Mesenchymal stem cell (in vitro differentiated cells and primary cell): Measurements from ENCODE around the gene ABCC2.
A peak's percentile ranks its signal among the peaks of the same experiment; 100 is the strongest.

Experiments
- DNase-seq: peaks from one replicate; pipeline ENCODE4 v3.0.0-alpha.2; 2013
- H2AFZ ChIP-seq: one replicate; pipeline ENCODE4 v1.6.1; 2013; ENCODE audit warnings: low read depth, mild to moderate bottlenecking, control low read depth, inconsistent platforms, low read length, moderate library complexity
- H2AK5ac ChIP-seq: 2 replicates; pipeline ENCODE4 v1.6.1; 2013; ENCODE audit warnings: low read length, moderate library complexity, mild to moderate bottlenecking, inconsistent platforms; ENCODE audit not compliant: severe bottlenecking
- H2BK120ac ChIP-seq: one replicate; pipeline ENCODE4 v1.6.1; 2013; ENCODE audit warnings: low read depth, mild to moderate bottlenecking, inconsistent platforms, low read length, moderate library complexity
- H2BK12ac ChIP-seq, 2 experiments: one replicate each; pipeline ENCODE4 v1.6.1; 2013; ENCODE audit warnings: inconsistent platforms in 2 of 2, low read length in 2 of 2, mild to moderate bottlenecking in 2 of 2, moderate library complexity in 2 of 2, control low read depth in 1 of 2
- H2BK15ac ChIP-seq: one replicate; pipeline ENCODE4 v1.6.1; 2013; ENCODE audit warnings: mild to moderate bottlenecking, low read depth, inconsistent platforms; ENCODE audit not compliant: poor library complexity, severe bottlenecking
- H2BK5ac ChIP-seq: 2 replicates; pipeline ENCODE4 v1.6.1; 2013; ENCODE audit warnings: low read depth, mild to moderate bottlenecking, low read length, control low read depth, inconsistent platforms; ENCODE audit not compliant: poor library complexity, severe bottlenecking
- H3K14ac ChIP-seq, 2 experiments: one replicate each; pipeline ENCODE4 v1.6.1; 2013; ENCODE audit warnings: inconsistent platforms in 2 of 2, low read length in 2 of 2, control low read depth in 1 of 2, mild to moderate bottlenecking in 1 of 2, moderate library complexity in 1 of 2
- H3K18ac ChIP-seq, 2 experiments: one replicate each; pipeline ENCODE4 v1.6.1; 2013; ENCODE audit warnings: inconsistent platforms in 2 of 2, low read length in 2 of 2, control low read depth in 1 of 2, low read depth in 1 of 2, mild to moderate bottlenecking in 1 of 2
- H3K23ac ChIP-seq, 2 experiments: one replicate each; pipeline ENCODE4 v1.6.1; 2013; ENCODE audit warnings: inconsistent platforms in 2 of 2, low read length in 2 of 2, mild to moderate bottlenecking in 2 of 2, moderate library complexity in 2 of 2, control low read depth in 1 of 2
- H3K27ac ChIP-seq: 2 replicates; pipeline ENCODE4 v1.5.1; 2013; ENCODE audit warnings: mild to moderate bottlenecking, moderate library complexity, low read length, control low read depth, inconsistent platforms; ENCODE audit not compliant: poor library complexity, severe bottlenecking
- H3K27me3 ChIP-seq, 2 experiments: 2 replicates each; pipeline versions ENCODE4 v1.6.1 to v1.7.0; 2013; ENCODE audit warnings: low read length in 2 of 2, mild to moderate bottlenecking in 2 of 2, moderate library complexity in 2 of 2, control low read depth in 1 of 2, inconsistent platforms in 1 of 2; ENCODE audit not compliant: control insufficient read depth in 1 of 2, insufficient read depth in 1 of 2
- H3K36me3 ChIP-seq, 2 experiments: 2 replicates each; pipeline versions ENCODE4 v1.6.1 to v1.7.0; 2013; ENCODE audit warnings: low read length in 2 of 2, control low read depth in 1 of 2, inconsistent platforms in 1 of 2, low read depth in 1 of 2, mild to moderate bottlenecking in 1 of 2; ENCODE audit not compliant: insufficient read depth in 2 of 2, control insufficient read depth in 1 of 2
- H3K4ac ChIP-seq, 2 experiments: one replicate each; pipeline ENCODE4 v1.6.1; 2013; ENCODE audit warnings: inconsistent platforms in 2 of 2, low read length in 2 of 2, mild to moderate bottlenecking in 2 of 2, moderate library complexity in 2 of 2, control low read depth in 1 of 2, low read depth in 1 of 2
- H3K4me1 ChIP-seq: 2 replicates; pipeline ENCODE4 v1.6.1; 2013; ENCODE audit warnings: low read depth, low read length, control low read depth; ENCODE audit not compliant: control insufficient read depth, insufficient read depth
- H3K4me2 ChIP-seq: 2 replicates; pipeline ENCODE4 v1.6.1; 2013; ENCODE audit warnings: low read length, mild to moderate bottlenecking, inconsistent platforms; ENCODE audit not compliant: poor library complexity, severe bottlenecking
- H3K4me3 ChIP-seq, 2 experiments: 2 replicates each; pipeline versions ENCODE4 v1.5.1 to v1.7.0; 2013; ENCODE audit warnings: low read length in 2 of 2, mild to moderate bottlenecking in 2 of 2, control low read depth in 1 of 2, low read depth in 1 of 2; ENCODE audit not compliant: insufficient read depth in 1 of 2
- H3K79me1 ChIP-seq: replicated peaks from 2 replicates; pipeline ENCODE4 v1.6.1; 2013; ENCODE audit warnings: mild to moderate bottlenecking, control low read depth, low read length, inconsistent platforms; ENCODE audit not compliant: poor library complexity, severe bottlenecking
- H3K9ac ChIP-seq: 2 replicates; pipeline ENCODE4 v1.7.0; 2013; ENCODE audit warnings: mild to moderate bottlenecking, low read length, moderate library complexity
- H3K9me3 ChIP-seq: 2 replicates; pipeline ENCODE4 v1.7.0; 2013; ENCODE audit warnings: mild to moderate bottlenecking, low read length; ENCODE audit not compliant: control insufficient read depth
- H4K8ac ChIP-seq: one replicate; pipeline ENCODE4 v1.6.1; 2013; ENCODE audit warnings: inconsistent platforms, mild to moderate bottlenecking, low read length, moderate library complexity
- H4K91ac ChIP-seq: one replicate; pipeline ENCODE4 v1.6.1; 2013; ENCODE audit warnings: mild to moderate bottlenecking, low read length, inconsistent platforms
- WGBS: methylation state at CpG from one replicate; pipeline ENCODE4 v1.1.7; 2013; ENCODE audit warnings: mixed read lengths; 5-methylcytosine and 5-hydroxymethylcytosine counted together

The ABCC2 gene

GRCh38 chr10:99843310-99843709 is 60.9 kb downstream of the ABCC2 start:
- Histone ChIP-seq H3K4me3 (no peak overlapping the region), H3K36me3 (peaks cover 0 to 8% of the 10 kb centered on the region in 2 experiments), H3K23ac (no peak overlapping the region), H3K14ac (no peak overlapping the region), H2BK5ac (no peak overlapping the region), H2BK120ac (no peak overlapping the region), H3K4me2 (no peak overlapping the region), H4K91ac (no peak overlapping the region), H3K9me3 (no peaks in the 10 kb centered on the region), H3K27ac (no peak overlapping the region), H3K4me1 (peaks cover 2% of the 10 kb centered on the region), H3K4ac (no peak overlapping the region), H2BK15ac (no peak overlapping the region), H3K79me1 (no peaks in the 10 kb centered on the region), H2AK5ac (no peak overlapping the region), H3K9ac (peak overlapping the region; percentile 46), H3K18ac (no peak overlapping the region), H4K8ac (no peak overlapping the region), H2BK12ac (no peak overlapping the region), H3K27me3 (no peaks in the 10 kb centered on the region), H2AFZ (no peak overlapping the region)
- no peak for DNase-seq
- 99% methylated on average over 3 of the region's 3 CpGs for WGBS

GRCh38 chr10:99844433-99844955 is 62.1 kb downstream of the ABCC2 start:
- Histone ChIP-seq H3K27ac (no peak overlapping the region), H2AK5ac (no peak overlapping the region), H3K4me2 (no peak overlapping the region), H3K23ac (peak overlapping the region in 1 of 2 experiments; percentile 59), H3K9me3 (no peaks in the 10 kb centered on the region), H3K36me3 (peaks cover 0 to 18% of the 10 kb centered on the region in 2 experiments), H2AFZ (peak overlapping the region; percentile 43), H4K91ac (no peak overlapping the region), H3K14ac (no peak overlapping the region), H2BK12ac (peak overlapping the region in 1 of 2 experiments; percentile 4), H4K8ac (peak overlapping the region; percentile 19), H3K9ac (peak overlapping the region; percentile 28), H3K18ac (peak overlapping the region; percentile 14 to 16), H3K4me1 (peaks cover 2% of the 10 kb centered on the region), H3K79me1 (no peaks in the 10 kb centered on the region), H3K4ac (peak overlapping the region in 1 of 2 experiments; percentile 50), H3K27me3 (no peaks in the 10 kb centered on the region), H2BK15ac (no peak overlapping the region), H2BK5ac (no peak overlapping the region), H2BK120ac (no peak overlapping the region), H3K4me3 (peak overlapping the region in 1 of 2 experiments; percentile 12)
- no peak for DNase-seq
- 90% methylated on average over 4 of the region's 6 CpGs for WGBS

GRCh38 chr10:99845837-99846382 is 63.5 kb downstream of the ABCC2 start:
- Histone ChIP-seq H3K9ac (peak overlapping the region; percentile 79), H3K27ac (no peak overlapping the region), H3K79me1 (no peaks in the 10 kb centered on the region), H2BK15ac (no peak overlapping the region), H4K91ac (peak overlapping the region; percentile 25), H4K8ac (peak overlapping the region; percentile 80), H3K4ac (peak overlapping the region in 1 of 2 experiments; percentile 24), H3K14ac (no peak overlapping the region), H3K9me3 (no peaks in the 10 kb centered on the region), H2BK5ac (no peak overlapping the region), H2BK120ac (no peak overlapping the region), H3K23ac (no peak overlapping the region), H2BK12ac (peak overlapping the region; percentile 23 to 92), H3K36me3 (peaks cover 0 to 29% of the 10 kb centered on the region in 2 experiments), H3K4me3 (peak overlapping the region in 1 of 2 experiments; percentile 63), H3K4me2 (peak overlapping the region; percentile 55), H2AK5ac (no peak overlapping the region), H3K18ac (peak overlapping the region in 1 of 2 experiments; percentile 28), H2AFZ (no peak overlapping the region), H3K4me1 (peaks cover 2% of the 10 kb centered on the region), H3K27me3 (no peaks in the 10 kb centered on the region)
- WGBS: 27% methylated on average over 12 of the region's 18 CpGs
- DNase-seq: peak; percentile 93

GRCh38 chr10:99849057-99849456 is 66.6 kb downstream of the ABCC2 start:
- H3K9ac ChIP-seq: no peak overlapping the region
- no peak overlapping the region for H2BK5ac ChIP-seq
- over 99% methylated on average over 7 of the region's 7 CpGs for WGBS

More at GRCh38 chr10:99849057-99849456, 66.6 kb downstream of the ABCC2 start:
- peaks cover 0 to 44% of the 10 kb centered on the region in 2 experiments for H3K36me3 ChIP-seq
- no peak overlapping the region for H3K18ac ChIP-seq
- no peak overlapping the region for H3K23ac ChIP-seq
- peaks cover 2% of the 10 kb centered on the region for H3K4me1 ChIP-seq
- H3K14ac ChIP-seq: no peak overlapping the region
- no peak overlapping the region for H4K91ac ChIP-seq
- H3K9me3 ChIP-seq: no peaks in the 10 kb centered on the region
- H3K4me3 ChIP-seq: no peak overlapping the region
- no peak overlapping the region for H2BK12ac ChIP-seq
- no peak overlapping the region for H2BK120ac ChIP-seq
- no peak overlapping the region for H3K27ac ChIP-seq
- H3K4me2 ChIP-seq: no peak overlapping the region
- no peaks in the 10 kb centered on the region for H3K27me3 ChIP-seq
- no peaks in the 10 kb centered on the region for H3K79me1 ChIP-seq
- no peak for DNase-seq
- H3K4ac ChIP-seq: no peak overlapping the region
- H2BK15ac ChIP-seq: no peak overlapping the region
- H4K8ac ChIP-seq: no peak overlapping the region
- no peak overlapping the region for H2AK5ac ChIP-seq
- H2AFZ ChIP-seq: no peak overlapping the region
